Endothelial cell of hepatic sinusoid (primary cell): ENCODE measurements around the gene DOK7.

Experiments
- in situ Hi-C: cut with HindIII; loops from 2 replicates; pipeline ENCODE4 v1.10.0; 2017; ENCODE audit warnings: low sequenced_read_pairs

Gene DOK7

GRCh38 chr4:3427134-3427476 lies 36.0 kb upstream of the DOK7 start:
- in situ Hi-C loops = no loop called here

GRCh38 chr4:3427706-3428446 lies 35.2 kb upstream of the DOK7 start:
- in situ Hi-C loops = no loop called here

- in situ Hi-C loops = no loop called here
These were observed 33.5 kb upstream of the DOK7 start for GRCh38 chr4:3429651-3430050.

- in situ Hi-C loops = no loop called here
These were observed 32.6 kb upstream of the DOK7 start for GRCh38 chr4:3430524-3430923.

GRCh38 chr4:3431446-3431993 lies 31.6 kb upstream of the DOK7 start:
- in situ Hi-C loops = no loop called here

- in situ Hi-C loops = no loop called here
These were observed 30.7 kb upstream of the DOK7 start for GRCh38 chr4:3432381-3432790.

GRCh38 chr4:3433138-3433869 lies 29.8 kb upstream of the DOK7 start:
- in situ Hi-C loops = no loop called here

- in situ Hi-C loops = loop anchor here (5.0 kb wide), 1 partner anchor 37 kb away; no protein-coding TSS in a partner anchor
These were observed 28.0 kb upstream of the DOK7 start for GRCh38 chr4:3434881-3435685.

- in situ Hi-C loops = loop anchor here (5.0 kb wide), 1 partner anchor 37 kb away; no protein-coding TSS in a partner anchor
These were observed 27.5 kb upstream of the DOK7 start for GRCh38 chr4:3435686-3435956.

GRCh38 chr4:3436048-3436797 lies 26.9 kb upstream of the DOK7 start:
- in situ Hi-C loops = loop anchor here (5.0 kb wide), 1 partner anchor 36 kb away; no protein-coding TSS in a partner anchor

GRCh38 chr4:3436798-3437581 lies 26.1 kb upstream of the DOK7 start:
- in situ Hi-C loops = loop anchor here (5.0 kb wide), 1 partner anchor 35 kb away; no protein-coding TSS in a partner anchor

- in situ Hi-C loops = loop anchor here (5.0 kb wide), 1 partner anchor 35 kb away; no protein-coding TSS in a partner anchor
These were observed 25.5 kb upstream of the DOK7 start for GRCh38 chr4:3437582-3437936.

- in situ Hi-C loops = loop anchor here (5.0 kb wide), 1 partner anchor 34 kb away; no protein-coding TSS in a partner anchor
These were observed 24.9 kb upstream of the DOK7 start for GRCh38 chr4:3437998-3438846.

- in situ Hi-C loops = loop anchor here (5.0 kb wide), 1 partner anchor 33 kb away; no protein-coding TSS in a partner anchor
These were observed 24.3 kb upstream of the DOK7 start for GRCh38 chr4:3438847-3439180.

- in situ Hi-C loops = loop anchor here (5.0 kb wide), 1 partner anchor 33 kb away; no protein-coding TSS in a partner anchor
These were observed 23.7 kb upstream of the DOK7 start for GRCh38 chr4:3439391-3439790.

- in situ Hi-C loops = loop anchor here (5.0 kb wide), 1 partner anchor 78 kb away; no protein-coding TSS in a partner anchor
These were observed 23.1 kb upstream of the DOK7 start for GRCh38 chr4:3440011-3440410.

- in situ Hi-C loops = loop anchor here (5.0 kb wide), 1 partner anchor 79 kb away; no protein-coding TSS in a partner anchor
These were observed 22.1 kb upstream of the DOK7 start for GRCh38 chr4:3440979-3441500.
